Endothelial cell of hepatic sinusoid (primary cell): ENCODE results near the gene CTXND2.
"Not testable (repeated sequence)": the region's sequence is repeated elsewhere in the genome, so short reads cannot be mapped to it uniquely, and the experiment has no call there.

ENCODE experiments used
- in situ Hi-C: cut with HindIII; loops from 2 replicates; pipeline ENCODE4 v1.10.0; 2017; ENCODE audit warnings: low sequenced_read_pairs

The CTXND2 gene

GRCh38 chr1:150887018-150887417 lies at the start of gene CTXND2:
Gene CTXND2 (plus strand): TSS chr1:150887136. CDS start chr1:150912315, 25,179 bp downstream.
- in situ Hi-C loops: no loop called here

DNA sequence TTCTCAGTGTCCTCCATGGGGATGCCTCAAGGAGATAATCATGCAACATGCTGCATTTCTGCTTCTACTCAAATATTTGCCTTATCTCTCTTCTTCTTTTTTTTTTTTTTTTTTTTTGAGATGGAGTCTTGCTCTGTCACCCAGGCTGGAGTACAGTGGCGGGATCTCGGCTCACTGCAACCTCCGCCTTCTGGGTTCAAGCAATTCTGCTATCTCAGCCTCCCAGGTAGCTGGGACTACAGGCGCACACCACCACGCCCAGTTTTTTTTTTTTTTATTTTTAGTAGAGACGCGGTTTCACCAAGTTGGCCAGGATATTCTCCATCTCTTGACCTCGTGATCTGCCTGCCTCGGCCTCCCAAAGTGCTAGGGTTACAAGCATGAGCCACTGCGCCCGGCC lies 46.1 kb upstream of the CTXND2 start:
- in situ Hi-C loops: not testable (repeated sequence)

DNA sequence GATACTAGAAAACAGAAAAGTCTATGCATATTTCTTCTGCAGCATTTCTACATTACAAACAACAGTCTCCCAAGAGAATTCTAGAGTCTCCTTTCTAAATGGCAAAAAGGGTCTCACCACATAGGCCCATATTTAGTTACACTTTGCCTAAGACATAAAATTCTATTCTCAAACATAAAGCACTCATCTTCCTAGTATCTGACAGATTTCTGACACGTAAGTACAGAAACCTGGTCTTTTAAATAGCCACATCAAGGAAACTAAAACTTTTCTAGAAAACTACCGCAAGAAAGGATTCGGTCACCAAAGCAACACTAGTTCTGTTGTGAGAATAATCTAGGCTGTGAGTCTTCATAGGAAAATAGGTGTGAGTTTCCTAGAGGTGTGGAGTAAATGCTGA lies 45.3 kb upstream of the CTXND2 start:
- in situ Hi-C loops: no loop called here

DNA sequence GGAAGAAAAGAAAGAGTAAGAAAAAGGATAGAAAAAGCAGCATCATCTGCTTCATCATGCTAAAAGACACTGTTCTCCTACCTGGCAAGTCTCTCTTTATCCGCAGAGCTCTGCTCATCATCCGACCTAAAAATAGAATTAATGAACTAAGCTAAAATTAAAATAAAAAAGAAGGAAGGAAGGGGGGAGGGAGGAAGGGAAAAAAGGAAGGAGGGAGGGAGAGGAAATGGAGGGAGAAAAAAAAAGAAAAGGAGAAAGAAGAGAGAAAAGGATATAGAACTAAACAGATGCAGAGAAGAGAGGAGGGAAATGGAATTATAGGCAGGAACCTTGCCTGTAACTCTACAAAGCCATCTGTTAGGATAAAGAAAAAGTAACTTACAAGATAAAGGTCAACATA lies 44.6 kb upstream of the CTXND2 start:
- in situ Hi-C loops: no loop called here

DNA sequence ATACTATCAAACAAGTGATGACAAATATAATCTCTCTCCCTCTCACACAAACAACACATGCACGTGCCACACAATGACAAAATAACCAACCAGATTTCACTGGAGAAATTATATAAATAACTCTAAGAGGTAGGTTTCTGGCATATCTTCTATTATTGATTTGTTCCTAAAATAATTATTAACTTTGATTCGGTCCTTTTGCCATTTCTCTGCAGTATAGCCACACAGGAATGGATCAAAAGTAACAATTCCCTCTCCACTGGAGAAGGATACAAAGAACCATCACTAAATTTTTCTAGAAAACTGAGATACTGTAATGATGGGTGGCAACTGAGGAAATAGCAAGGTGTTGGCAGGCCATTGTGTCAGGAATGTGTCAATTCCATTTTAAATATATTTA lies 44.0 kb upstream of the CTXND2 start:
- in situ Hi-C loops: no loop called here

DNA sequence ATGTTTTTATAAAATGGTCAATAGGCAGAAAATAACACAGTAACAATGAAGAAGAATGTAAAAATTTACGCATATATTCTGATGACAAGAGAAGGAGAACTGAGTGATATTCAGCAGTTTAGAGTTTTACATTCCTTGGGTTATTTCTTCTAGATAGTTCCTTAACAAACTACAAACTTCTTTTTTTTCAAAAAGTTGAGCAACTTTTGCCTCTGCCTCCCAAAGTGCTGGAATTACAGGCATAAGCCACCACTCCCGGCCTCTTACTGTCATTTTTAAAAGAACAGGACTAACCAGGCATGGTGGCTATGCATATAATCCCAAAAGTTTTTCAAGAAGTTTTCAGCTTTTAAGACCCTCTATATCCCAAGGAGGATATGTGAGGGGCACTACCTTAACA lies 43.5 kb upstream of the CTXND2 start:
- in situ Hi-C loops: no loop called here

- in situ Hi-C loops: no loop called here
Observed at GRCh38 chr1:150846473-150847146, 40.3 kb upstream of the CTXND2 start.

- in situ Hi-C loops: not testable (repeated sequence)
Observed at GRCh38 chr1:150850801-150851362, 36.1 kb upstream of the CTXND2 start.

- in situ Hi-C loops: not testable (repeated sequence)
Observed at GRCh38 chr1:150852734-150853133, 34.2 kb upstream of the CTXND2 start.

- in situ Hi-C loops: no loop called here
Observed at GRCh38 chr1:150863724-150864123, 23.2 kb upstream of the CTXND2 start.

GRCh38 chr1:150864200-150864599 lies 22.7 kb upstream of the CTXND2 start:
- in situ Hi-C loops: not testable (repeated sequence)

DNA sequence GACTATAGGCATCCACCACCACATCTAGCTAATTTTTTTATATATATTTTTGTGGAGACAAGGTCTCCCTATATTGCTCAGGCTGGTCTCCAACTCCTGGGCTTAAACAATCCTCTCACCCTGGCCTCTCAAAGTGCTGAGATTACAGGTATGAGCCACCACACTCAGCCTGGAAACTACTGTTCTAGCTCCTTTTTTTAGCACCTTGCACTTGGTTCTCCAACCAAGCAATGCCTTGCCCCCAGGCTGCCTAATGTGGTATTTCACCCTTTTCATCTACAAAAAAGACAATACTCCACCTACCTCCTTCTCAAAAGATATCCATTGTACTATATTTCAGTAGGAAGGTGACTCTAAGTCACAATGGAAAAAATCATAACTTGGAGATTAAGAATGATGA lies 17.3 kb upstream of the CTXND2 start:
- in situ Hi-C loops: no loop called here

DNA sequence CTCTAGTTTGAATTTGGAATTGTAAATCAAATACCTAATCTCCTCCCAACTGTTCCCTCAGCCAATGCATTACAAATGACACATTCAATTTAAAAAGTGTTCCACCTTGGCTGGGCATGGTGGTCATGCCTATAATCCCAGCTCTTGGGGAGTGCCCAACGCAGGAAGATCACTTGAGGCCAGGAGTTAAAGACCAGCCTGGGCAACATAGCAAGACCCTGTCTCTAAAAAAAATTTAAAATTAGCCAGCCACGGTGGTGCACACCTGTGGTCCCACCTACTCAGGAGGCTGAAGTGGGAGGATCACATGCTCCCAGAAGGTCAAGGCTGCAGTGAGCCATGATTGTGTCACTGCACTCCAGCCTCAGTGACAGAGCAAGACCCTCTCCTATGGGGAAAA lies 14.4 kb upstream of the CTXND2 start:
- in situ Hi-C loops: no loop called here

DNA sequence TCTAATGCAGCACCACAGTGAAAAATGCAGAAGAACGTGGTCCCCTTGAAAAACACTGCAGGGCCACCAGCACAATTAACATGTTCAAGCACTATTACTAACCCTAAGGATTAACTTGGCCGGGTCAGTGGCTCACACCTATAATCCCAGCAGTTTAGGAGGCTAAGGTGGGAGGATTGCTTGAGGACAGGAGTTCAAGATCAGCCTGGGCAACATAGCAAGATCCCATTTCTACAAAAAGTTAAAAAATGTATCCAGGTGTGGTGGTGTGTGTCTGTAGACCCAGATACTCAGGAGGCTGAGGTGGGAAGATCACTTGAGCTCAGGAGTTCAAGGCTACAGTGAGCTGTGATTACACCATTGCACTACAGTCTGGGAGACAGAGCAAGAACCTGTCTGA lies 13.4 kb upstream of the CTXND2 start:
- in situ Hi-C loops: no loop called here

DNA sequence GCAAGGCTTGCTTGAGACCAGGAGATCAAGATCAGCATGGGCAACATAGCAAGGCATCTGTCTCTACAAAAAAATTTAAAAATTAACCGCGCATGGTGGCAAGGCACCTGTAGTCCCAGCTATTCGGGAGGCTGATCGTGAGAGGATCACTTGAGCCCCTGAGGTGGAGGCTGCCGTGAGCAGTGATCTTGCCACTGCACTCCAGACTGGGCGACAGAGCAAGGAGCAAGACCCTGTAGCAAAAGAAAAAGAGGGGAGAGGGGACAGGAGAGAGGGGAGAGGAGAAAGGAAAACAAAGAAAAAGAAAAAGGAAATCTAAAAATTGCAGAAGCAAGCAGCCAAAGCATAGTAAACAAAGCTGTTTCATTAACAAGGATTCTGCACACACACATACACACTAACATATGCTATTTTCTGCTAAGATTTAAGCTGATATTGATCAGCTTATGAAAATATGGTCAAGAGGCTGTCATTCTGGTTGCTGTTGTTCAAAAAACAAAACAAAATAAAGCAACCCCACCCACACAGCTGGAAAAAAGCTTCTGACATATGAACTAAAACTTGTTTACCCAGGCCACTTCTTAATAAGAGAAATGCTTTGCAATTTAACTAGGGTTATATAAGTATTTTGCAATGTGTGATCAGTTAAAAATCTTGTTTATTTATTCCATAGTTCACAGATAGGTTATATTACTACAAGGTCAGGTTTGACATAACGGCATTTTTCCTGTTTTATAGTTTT lies 12.3 kb upstream of the CTXND2 start:
- in situ Hi-C loops: no loop called here

GRCh38 chr1:150875197-150876118 lies 11.5 kb upstream of the CTXND2 start:
- in situ Hi-C loops: no loop called here

DNA sequence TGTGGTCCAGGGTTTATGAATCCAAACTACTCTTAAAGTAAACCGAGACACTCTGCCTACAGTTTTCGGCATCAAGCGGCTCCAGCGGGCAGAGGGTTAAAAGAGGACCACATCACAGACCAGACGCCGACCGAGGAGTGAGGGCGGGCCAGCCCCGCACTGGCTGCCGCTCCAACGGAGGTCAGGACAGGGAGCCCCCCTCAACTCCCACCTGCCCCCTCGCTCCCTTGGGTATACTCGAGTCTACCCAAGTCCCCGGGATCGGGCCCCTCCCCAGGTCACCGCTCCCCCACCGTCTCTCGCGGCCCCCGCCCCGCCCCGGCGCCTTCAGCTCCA lies 10.8 kb upstream of the CTXND2 start:
- in situ Hi-C loops: no loop called here

DNA sequence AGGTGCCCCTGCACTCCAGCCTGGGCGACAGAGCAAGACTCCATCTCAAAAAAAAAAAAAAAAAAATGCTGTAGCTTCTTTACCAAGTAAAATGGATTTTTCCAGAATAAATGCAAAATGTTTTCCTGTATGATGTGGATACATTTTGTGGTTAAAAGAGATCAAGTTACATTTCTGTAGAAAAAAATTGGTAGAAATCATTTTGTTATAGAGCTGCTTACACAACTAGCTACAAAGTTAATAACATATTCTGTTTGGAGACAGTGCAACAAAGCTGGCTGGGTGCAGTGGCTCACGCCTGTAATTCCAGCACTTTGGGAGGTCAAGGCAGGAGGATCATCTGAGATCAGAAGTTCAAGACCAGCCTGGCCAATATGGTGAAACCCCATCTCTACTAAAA lies 8.0 kb upstream of the CTXND2 start:
- in situ Hi-C loops: not testable (repeated sequence)

DNA sequence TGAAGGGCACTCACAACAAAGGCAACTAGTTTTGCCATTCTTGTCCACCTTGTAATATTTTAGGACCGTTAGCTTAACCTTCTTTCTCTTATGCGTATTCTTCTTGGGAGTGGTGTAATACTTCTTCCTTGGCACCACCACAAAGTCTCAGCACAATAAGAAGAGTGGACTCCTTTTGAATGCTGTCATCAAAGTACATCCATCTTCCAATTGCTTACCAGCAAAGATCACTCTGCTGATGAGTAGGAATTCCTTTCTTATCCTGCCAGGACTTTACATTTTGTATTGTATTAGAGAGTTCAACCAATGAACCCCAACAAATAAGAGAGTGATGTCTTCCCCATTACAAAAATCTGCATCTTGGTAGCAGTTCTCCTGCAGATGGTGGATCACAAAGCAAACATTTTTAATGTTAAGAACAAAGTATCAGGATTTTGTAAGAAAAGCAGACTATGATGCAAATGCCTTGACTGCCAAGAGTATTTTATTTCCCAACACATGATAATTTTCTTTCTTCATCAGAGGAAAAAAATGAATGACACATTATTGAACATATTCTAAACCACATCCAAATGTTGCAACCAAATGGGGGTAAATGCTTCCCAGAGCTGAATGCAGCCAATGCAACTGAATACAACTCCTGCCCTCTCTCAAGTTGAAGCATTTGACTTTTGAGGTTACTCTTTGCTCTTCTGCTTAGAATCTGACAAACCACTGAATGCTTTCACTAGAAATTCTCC lies 5.4 kb upstream of the CTXND2 start:
- in situ Hi-C loops: no loop called here

DNA sequence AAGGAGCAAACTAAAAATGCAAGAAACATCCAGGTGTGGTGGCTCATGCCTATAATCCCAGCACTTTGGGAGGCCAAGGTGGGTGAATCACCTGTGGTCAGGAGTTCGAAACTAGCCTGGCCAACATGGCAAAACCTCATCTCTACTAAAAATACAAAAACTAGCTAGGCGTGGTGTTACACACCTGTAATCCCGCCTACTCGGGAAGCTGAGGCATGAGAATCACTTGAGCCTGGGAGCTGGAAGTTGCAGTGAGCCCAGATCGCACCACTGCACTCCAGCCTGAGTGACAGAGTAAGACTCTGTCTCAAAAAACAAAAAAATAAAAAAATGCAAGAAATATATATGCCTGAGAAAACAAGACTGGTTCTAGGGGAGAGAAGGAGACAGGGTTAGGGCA lies 3.8 kb upstream of the CTXND2 start:
- in situ Hi-C loops: not testable (repeated sequence)

- in situ Hi-C loops: no loop called here
Observed at GRCh38 chr1:150888727-150889126, 1.8 kb downstream of the CTXND2 start.
